ENCODE measurements around the gene TMEM150C.

DNA sequence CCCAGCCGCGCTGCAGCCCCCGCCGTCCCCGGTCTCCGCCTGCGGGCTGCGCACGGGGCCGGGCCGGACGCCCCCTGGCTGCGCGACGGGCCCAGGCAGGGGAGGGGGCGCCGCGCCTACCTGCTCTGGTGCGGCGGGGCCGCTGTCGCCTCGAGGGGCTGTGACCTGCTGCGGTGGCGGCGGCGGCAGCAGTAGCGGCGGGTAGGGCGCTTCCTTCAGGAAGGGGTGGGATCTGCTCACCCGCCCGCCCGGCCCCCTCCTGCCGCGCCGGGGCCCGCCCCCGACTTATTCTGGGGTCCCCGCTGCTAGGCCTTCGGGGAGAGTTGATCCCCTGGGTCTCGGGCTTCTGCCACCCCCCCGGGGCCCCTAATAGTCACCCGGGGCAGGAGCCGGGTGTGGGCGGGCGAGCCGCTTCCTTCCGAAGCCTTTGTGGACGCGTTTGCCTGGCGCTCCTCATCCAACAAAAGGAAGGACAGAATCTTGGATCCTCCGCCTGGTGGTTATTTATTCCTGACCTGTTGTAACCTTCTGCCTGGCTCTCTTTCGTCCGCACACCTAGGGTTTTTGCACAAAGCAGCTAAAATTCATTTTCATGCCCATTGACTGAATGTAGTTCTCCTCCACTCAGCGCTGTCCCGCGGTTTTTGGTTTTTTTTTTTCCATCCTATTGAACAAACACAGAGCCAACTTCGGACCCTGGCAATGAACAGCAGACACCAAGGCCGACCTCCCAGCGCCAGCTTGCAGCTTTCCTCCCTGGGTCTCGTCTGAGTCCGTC is at the start of gene TMEM150C:
- TF ChIP-seq, protein P1, sequence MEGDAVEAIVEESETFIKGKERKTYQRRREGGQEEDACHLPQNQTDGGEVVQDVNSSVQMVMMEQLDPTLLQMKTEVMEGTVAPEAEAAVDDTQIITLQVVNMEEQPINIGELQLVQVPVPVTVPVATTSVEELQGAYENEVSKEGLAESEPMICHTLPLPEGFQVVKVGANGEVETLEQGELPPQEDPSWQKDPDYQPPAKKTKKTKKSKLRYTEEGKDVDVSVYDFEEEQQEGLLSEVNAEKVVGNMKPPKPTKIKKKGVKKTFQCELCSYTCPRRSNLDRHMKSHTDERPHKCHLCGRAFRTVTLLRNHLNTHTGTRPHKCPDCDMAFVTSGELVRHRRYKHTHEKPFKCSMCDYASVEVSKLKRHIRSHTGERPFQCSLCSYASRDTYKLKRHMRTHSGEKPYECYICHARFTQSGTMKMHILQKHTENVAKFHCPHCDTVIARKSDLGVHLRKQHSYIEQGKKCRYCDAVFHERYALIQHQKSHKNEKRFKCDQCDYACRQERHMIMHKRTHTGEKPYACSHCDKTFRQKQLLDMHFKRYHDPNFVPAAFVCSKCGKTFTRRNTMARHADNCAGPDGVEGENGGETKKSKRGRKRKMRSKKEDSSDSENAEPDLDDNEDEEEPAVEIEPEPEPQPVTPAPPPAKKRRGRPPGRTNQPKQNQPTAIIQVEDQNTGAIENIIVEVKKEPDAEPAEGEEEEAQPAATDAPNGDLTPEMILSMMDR (IDR thresholded peaks at IDR 0.05) = no peak
- TF ChIP-seq POLR2A (IDR thresholded peaks at IDR 0.05; ENCODE audit: low read length) = 0 out of 2 replicates have a peak, but pooled peaks have one; percentile 23
- TF ChIP-seq, protein P2, sequence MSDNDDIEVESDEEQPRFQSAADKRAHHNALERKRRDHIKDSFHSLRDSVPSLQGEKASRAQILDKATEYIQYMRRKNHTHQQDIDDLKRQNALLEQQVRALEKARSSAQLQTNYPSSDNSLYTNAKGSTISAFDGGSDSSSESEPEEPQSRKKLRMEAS (IDR thresholded peaks at IDR 0.05) = no peak
- TF ChIP-seq NPAS2 (CRISPR knock-in tag; IDR thresholded peaks at IDR 0.05; ENCODE audit: borderline replicate concordance) = no peak
- no peak for TF ChIP-seq RFX5 (IDR thresholded peaks at IDR 0.05)
- TF ChIP-seq SMC3 (IDR thresholded peaks at IDR 0.05) = no peak

Data from A549 (cell line).